Lung (tissue), 12 donors: ENCODE data around the gene ARHGAP45. TPM values are rescaled to one million over a fixed set of nuclear protein-coding genes. Genes with fewer than 3 reads are reported as not detected.

ENCODE experiments used
- ATAC-seq: fragments of 200-7000 bp; cut with Tn5 transposase; one replicate; pipeline ENCODE4 v1.9.1; 2020; ENCODE audit warnings: moderate number of reproducible peaks; ENCODE audit not compliant: insufficient read depth, low FRiP score
- DNase-seq, 3 donors: peaks; one replicate each; pipeline ENCODE4 v3.0.0-alpha.2; 2013 to 2017
- H3K27ac ChIP-seq, 2 donors: one replicate each; pipeline ENCODE4 v1.5.1; 2013; ENCODE audit warnings: mild to moderate bottlenecking in 2 of 2, moderate library complexity in 2 of 2, control low read depth in 1 of 2, inconsistent platforms in 1 of 2, low read depth in 1 of 2, low read length in 1 of 2
- H3K27me3 ChIP-seq, 3 donors: one replicate each; pipeline ENCODE4 v1.5.1; 2013; ENCODE audit warnings: low read length in 2 of 3; ENCODE audit not compliant: control insufficient read depth in 3 of 3, insufficient read depth in 3 of 3
- H3K36me3 ChIP-seq, 4 donors: one replicate each; pipeline ENCODE4 v1.5.1; 2013; ENCODE audit warnings: low read length in 4 of 4, mild to moderate bottlenecking in 1 of 4, moderate library complexity in 1 of 4; ENCODE audit not compliant: control insufficient read depth in 4 of 4, insufficient read depth in 4 of 4
- H3K4me1 ChIP-seq, 5 donors: one replicate each; pipeline ENCODE4 v1.5.1; 2013; ENCODE audit warnings: low read length in 5 of 5, mild to moderate bottlenecking in 2 of 5, moderate library complexity in 1 of 5; ENCODE audit not compliant: control insufficient read depth in 5 of 5, insufficient read depth in 5 of 5
- H3K4me3 ChIP-seq: one replicate; pipeline ENCODE4 v1.5.1; 2013; ENCODE audit warnings: mild to moderate bottlenecking, control low read depth, moderate library complexity
- H3K9ac ChIP-seq, 2 donors: one replicate each; pipeline ENCODE4 v1.5.1; 2013; ENCODE audit warnings: low read length in 2 of 2, control low read depth in 1 of 2; ENCODE audit not compliant: insufficient read depth in 1 of 2
- H3K9me3 ChIP-seq, 4 donors: one replicate each; pipeline ENCODE4 v1.5.1; 2013; ENCODE audit warnings: low read length in 3 of 4, mild to moderate bottlenecking in 1 of 4, moderate library complexity in 1 of 4; ENCODE audit not compliant: control insufficient read depth in 4 of 4, insufficient read depth in 3 of 4
- WGBS, 2 donors: extraction: QIAGEN DNeasy Blood & Tissue Kit; methylation state at CpG; one replicate each; pipeline ENCODE4 v1.1.7; 2013; 5-methylcytosine and 5-hydroxymethylcytosine counted together
- polyA plus RNA-seq, 2 donors: library from polyadenylated mRNA; stranded (reverse); fragments of 200-250 nt; gene quantifications; one replicate each; pipeline ENCODE4 v1.2.1, GENCODE V29; 2013
- total RNA-seq, 2 donors: library from RNA; depleted of rRNA in 1 of 2; stranded (reverse); fragments of >200 nt in 1 of 2; gene quantifications; one replicate each; pipeline ENCODE4 v1.2.1, GENCODE V29; 2014 to 2021
- TF ChIP-seq, protein P1 (sequence below): IDR thresholded peaks from 2 replicates; pipeline ENCODE4 v1.5.1; 2012; ENCODE audit warnings: mild to moderate bottlenecking; ENCODE audit errors: control extremely low read depth, extremely low read depth
- donor health status: control.
- donor health status: control.
- donor health status: Bipolar disorder and iron deficiency.
- donor health status: healthy.
- donor health status: DM: yes; HTN: yes; CAD: no.

Gene ARHGAP45
- total and polyA plus RNA-seq, 4 donors = 23.8 to 117 (median 80.9) TPM

- peaks cover 0 to 82% (median under 1%) of the 10 kb centered on the region in 4 donors for H3K36me3 ChIP-seq
These were observed 17.3 kb downstream of the ARHGAP45 start for GRCh38 chr19:1084024-1084868.

GRCh38 chr19:1085053-1085658 is 18.2 kb downstream of the ARHGAP45 start:
- Histone ChIP-seq H3K4me1 (peaks cover 0 to 12% (median 0%) of the 10 kb centered on the region in 5 donors), H3K9ac (no peak overlapping the region), H3K27me3 (no peaks in the 10 kb centered on the region), H3K27ac (no peak overlapping the region), H3K9me3 (no peaks in the 10 kb centered on the region), H3K36me3 (peaks cover 0 to 82% (median 2%) of the 10 kb centered on the region in 4 donors), H3K4me3 (no peak overlapping the region)
- DNase-seq = no peak
- 76 to 84% methylated on average over 8 of the region's 8 CpGs for WGBS, 2 donors
- no peak for ATAC-seq
- TF ChIP-seq, protein P1, sequence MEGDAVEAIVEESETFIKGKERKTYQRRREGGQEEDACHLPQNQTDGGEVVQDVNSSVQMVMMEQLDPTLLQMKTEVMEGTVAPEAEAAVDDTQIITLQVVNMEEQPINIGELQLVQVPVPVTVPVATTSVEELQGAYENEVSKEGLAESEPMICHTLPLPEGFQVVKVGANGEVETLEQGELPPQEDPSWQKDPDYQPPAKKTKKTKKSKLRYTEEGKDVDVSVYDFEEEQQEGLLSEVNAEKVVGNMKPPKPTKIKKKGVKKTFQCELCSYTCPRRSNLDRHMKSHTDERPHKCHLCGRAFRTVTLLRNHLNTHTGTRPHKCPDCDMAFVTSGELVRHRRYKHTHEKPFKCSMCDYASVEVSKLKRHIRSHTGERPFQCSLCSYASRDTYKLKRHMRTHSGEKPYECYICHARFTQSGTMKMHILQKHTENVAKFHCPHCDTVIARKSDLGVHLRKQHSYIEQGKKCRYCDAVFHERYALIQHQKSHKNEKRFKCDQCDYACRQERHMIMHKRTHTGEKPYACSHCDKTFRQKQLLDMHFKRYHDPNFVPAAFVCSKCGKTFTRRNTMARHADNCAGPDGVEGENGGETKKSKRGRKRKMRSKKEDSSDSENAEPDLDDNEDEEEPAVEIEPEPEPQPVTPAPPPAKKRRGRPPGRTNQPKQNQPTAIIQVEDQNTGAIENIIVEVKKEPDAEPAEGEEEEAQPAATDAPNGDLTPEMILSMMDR = no peak

More at GRCh38 chr19:1084024-1084868, 17.3 kb downstream of the ARHGAP45 start:
- Histone ChIP-seq H3K9ac (no peak overlapping the region), H3K27ac (no peak overlapping the region), H3K4me1 (peaks cover 0 to 12% (median 0%) of the 10 kb centered on the region in 5 donors), H3K4me3 (no peak overlapping the region), H3K27me3 (no peaks in the 10 kb centered on the region), H3K9me3 (no peaks in the 10 kb centered on the region)
- no peak for DNase-seq
- TF ChIP-seq, protein P1 = no peak
- ATAC-seq = no peak
- WGBS, 2 donors = 84 to 91% methylated on average over 43 of the region's 43 CpGs

DNA sequence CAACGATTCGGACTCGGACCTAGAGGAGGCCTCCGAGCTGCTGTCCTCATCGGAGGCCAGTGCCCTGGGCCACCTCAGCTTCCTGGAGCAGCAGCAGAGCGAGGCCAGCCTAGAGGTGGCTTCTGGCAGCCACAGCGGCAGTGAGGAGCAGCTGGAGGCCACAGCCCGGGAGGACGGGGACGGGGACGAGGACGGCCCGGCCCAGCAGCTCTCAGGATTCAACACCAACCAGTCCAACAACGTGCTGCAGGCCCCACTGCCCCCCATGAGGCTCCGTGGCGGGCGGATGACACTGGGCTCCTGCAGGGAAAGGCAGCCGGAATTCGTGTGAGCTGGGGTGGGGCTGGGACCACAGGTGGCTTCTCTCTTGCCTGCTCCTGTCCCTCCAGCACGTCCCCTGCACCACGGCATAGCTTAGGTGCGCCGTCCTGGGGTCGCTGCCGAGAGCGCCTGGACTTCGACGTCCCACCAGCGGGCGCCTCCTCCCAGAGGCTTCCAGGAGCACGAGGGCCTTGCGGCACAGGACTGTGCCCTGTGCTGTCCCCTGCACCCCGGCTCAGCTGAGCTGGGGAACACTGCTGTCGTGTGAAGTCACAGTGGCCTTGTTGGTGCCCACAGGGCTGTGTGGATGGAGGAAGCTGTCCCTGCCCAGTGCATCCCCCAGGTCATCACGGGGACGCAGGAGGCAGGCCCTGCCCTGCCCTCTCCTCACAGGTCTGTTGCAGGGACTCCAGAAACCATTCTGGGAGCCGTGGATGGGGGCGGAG is 18.9 kb downstream of the ARHGAP45 start:
- Histone ChIP-seq H3K27me3 (no peaks in the 10 kb centered on the region), H3K27ac (no peak overlapping the region), H3K9ac (no peak overlapping the region), H3K9me3 (no peaks in the 10 kb centered on the region), H3K4me1 (peaks cover 0 to 12% (median 0%) of the 10 kb centered on the region in 5 donors), H3K36me3 (peaks cover 0 to 79% (median 2%) of the 10 kb centered on the region in 4 donors), H3K4me3 (no peak overlapping the region)
- WGBS, 2 donors = 80 to 88% methylated on average over 32 to 38 of the region's 38 CpGs
- ATAC-seq (no peak), DNase-seq (no peak)
- TF ChIP-seq, protein P1 = no peak
